GM12878 (cell line): ENCODE results near the gene DSG4.

Experiments used
- CBX5 ChIP-seq: sonication (generic); IDR thresholded peaks from 2 replicates; pipeline ENCODE4 v1.6.1; 2016; ENCODE audit warnings: low read depth, moderate library complexity, mild to moderate bottlenecking, inconsistent platforms
- CHD2 ChIP-seq: IDR thresholded peaks from 2 replicates; pipeline ENCODE4 v1.6.1; 2011; ENCODE audit warnings: low read depth, low read length, improper control_type of control experiment, borderline replicate concordance
- CTCF ChIP-seq, 3 experiments: IDR thresholded peaks in 2 of 3; conservative IDR thresholded peaks in 1 of 3; 2 replicates each; pipeline ENCODE4 v1.5.1; 2011; ENCODE audit warnings: low read depth in 3 of 3, low read length in 3 of 3, mild to moderate bottlenecking in 3 of 3, control low read depth in 2 of 3, moderate library complexity in 2 of 3, inconsistent platforms in 1 of 3, mixed read lengths in 1 of 3; ENCODE audit not compliant: control insufficient read depth in 2 of 3, insufficient read depth in 1 of 3; ENCODE audit errors: extremely low read depth in 1 of 3
- HDAC2 ChIP-seq: fragments of 200-600 bp; sonication (generic); IDR thresholded peaks from 2 replicates; pipeline ENCODE4 v1.6.1; 2017
- IKZF1 ChIP-seq: fragments of 450-650 bp; conservative IDR thresholded peaks from 2 replicates; pipeline ENCODE4 v1.6.1; 2017; ENCODE audit warnings: antibody characterized with exemption, mild to moderate bottlenecking
- POLR2A ChIP-seq: IDR thresholded peaks from 2 replicates; pipeline ENCODE4 v1.6.1; 2011; ENCODE audit warnings: low read depth, mild to moderate bottlenecking, low read length
- ZNF207 ChIP-seq: fragments of 450-650 bp; IDR thresholded peaks from 2 replicates; pipeline ENCODE4 v1.6.1; 2014; ENCODE audit warnings: antibody characterized with exemption, mild to moderate bottlenecking, borderline replicate concordance
- ZNF274 ChIP-seq: IDR thresholded peaks from one replicate; pipeline ENCODE4 v1.8.0; 2011; ENCODE audit not compliant: insufficient read length, insufficient read depth
- ZNF592 ChIP-seq: fragments of 450-650 bp; IDR thresholded peaks from 2 replicates; pipeline ENCODE4 v1.6.1; 2017; ENCODE audit warnings: mild to moderate bottlenecking, moderate library complexity

GRCh38 chr18:31410716-31411483 lies 34.3 kb downstream of the DSG4 start:
- TF ChIP-seq ZNF274 (no peak), CTCF (IDR thresholded peaks at IDR 0.05 in 2 of 3, conservative IDR thresholded peaks at IDR 0.05 in 1 of 3; ENCODE audit: control insufficient read depth in 2 of 3, extremely low read depth in 1 of 3, insufficient read depth in 1 of 3, low read depth in 3 of 3, low read length in 3 of 3) (no peak), ZNF207 (no peak), POLR2A (no peak), CHD2 (no peak), IKZF1 (no peak), HDAC2 (no peak), CBX5 (no peak), ZNF592 (no peak)
